Measurements from ENCODE around the gene KRTAP2-1. TPM values are rescaled to one million over a fixed set of nuclear protein-coding genes. Genes with fewer than 3 reads are reported as not detected.
"Not testable (repeated sequence)": the region's sequence is repeated elsewhere in the genome, so short reads cannot be mapped to it uniquely, and the experiment has no call there.

Gene KRTAP2-1
- total RNA-seq, 4 donors from 2014 or later, result not detected

DNA sequence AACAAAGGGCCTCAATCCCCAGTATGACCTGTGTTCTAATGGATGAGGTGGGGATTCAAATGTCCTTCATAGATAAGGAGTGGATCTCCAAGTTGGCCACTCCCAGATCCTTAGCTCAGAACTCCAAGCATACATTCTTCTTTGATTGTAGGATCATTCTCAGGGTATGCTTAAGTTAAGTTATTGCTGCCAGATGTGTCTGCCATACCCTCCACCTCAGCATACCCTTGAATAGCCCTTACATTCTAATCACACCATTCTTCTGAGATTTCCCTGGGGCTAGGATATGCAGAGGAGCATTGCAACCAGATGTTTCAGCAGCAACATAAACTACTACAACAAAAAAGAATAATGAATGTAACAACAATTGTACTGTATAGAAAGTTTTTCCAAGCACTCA is 20.2 kb upstream of the KRTAP2-1 start:
- Histone ChIP-seq H3K9me3 (no peaks in the 10 kb centered on the region), H3K27me3 (peaks cover 9% of the 10 kb centered on the region), H3K4me1 (no peaks in the 10 kb centered on the region), H3K4me3 (no peak overlapping the region), H3K27ac (no peak overlapping the region), H3K36me3 (no peaks in the 10 kb centered on the region)
- intact Hi-C loops (cut with DNase I; ENCODE audit: low total_unique reads), result no loop called here
- DNase-seq, result no peak
- in situ Hi-C loops (cut with MboI; ENCODE audit: low pct_ligation_motif_present in 1 of 4, low pct_unique_long_range_greater_than_20kb in 1 of 4, low sequenced_read_pairs in 3 of 4), result no loop called here
- no peak for TF ChIP-seq POLR2AphosphoS5 (IDR thresholded peaks at IDR 0.05)
- TF ChIP-seq POLR2A (IDR thresholded peaks at IDR 0.05), result no peak
- no peak for TF ChIP-seq EP300 (IDR thresholded peaks at IDR 0.05; ENCODE audit: low read depth)
- TF ChIP-seq, protein P1, sequence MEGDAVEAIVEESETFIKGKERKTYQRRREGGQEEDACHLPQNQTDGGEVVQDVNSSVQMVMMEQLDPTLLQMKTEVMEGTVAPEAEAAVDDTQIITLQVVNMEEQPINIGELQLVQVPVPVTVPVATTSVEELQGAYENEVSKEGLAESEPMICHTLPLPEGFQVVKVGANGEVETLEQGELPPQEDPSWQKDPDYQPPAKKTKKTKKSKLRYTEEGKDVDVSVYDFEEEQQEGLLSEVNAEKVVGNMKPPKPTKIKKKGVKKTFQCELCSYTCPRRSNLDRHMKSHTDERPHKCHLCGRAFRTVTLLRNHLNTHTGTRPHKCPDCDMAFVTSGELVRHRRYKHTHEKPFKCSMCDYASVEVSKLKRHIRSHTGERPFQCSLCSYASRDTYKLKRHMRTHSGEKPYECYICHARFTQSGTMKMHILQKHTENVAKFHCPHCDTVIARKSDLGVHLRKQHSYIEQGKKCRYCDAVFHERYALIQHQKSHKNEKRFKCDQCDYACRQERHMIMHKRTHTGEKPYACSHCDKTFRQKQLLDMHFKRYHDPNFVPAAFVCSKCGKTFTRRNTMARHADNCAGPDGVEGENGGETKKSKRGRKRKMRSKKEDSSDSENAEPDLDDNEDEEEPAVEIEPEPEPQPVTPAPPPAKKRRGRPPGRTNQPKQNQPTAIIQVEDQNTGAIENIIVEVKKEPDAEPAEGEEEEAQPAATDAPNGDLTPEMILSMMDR (IDR thresholded peaks at IDR 0.05), result no peak

- Histone ChIP-seq H3K27ac (no peak within 1 kb of the TSS), H3K4me3 (no peak within 1 kb of the TSS), H3K27me3 (peaks cover 21% of the 10 kb centered on the region), H3K4me1 (no peaks in the 10 kb centered on the region), H3K9me3 (no peaks in the 10 kb centered on the region), H3K36me3 (no peaks in the 10 kb centered on the region)
- DNase-seq, result no peak
- in situ Hi-C loops (cut with MboI; ENCODE audit: low pct_ligation_motif_present in 1 of 4, low pct_unique_long_range_greater_than_20kb in 1 of 4, low sequenced_read_pairs in 3 of 4) (no loop called here), intact Hi-C loops (cut with DNase I; ENCODE audit: low total_unique reads) (no loop called here)
- WGBS, 2 donors (ENCODE audit: low coverage in 1 of 2), result 91 to 93% methylated on average over 4 to 6 of the region's 6 CpGs
- TF ChIP-seq, protein P1 (IDR thresholded peaks at IDR 0.05), result no peak
- TF ChIP-seq POLR2AphosphoS5 (IDR thresholded peaks at IDR 0.05) (no peak), EP300 (IDR thresholded peaks at IDR 0.05; ENCODE audit: low read depth) (no peak), POLR2A (IDR thresholded peaks at IDR 0.05) (no peak)
Measured at GRCh38 chr17:41065829-41066624, 18.9 kb upstream of the KRTAP2-1 start, which contains the start of gene KRTAP2-4. TSS of gene KRTAP2-4 (minus strand) at chr17:41065879. CDS start at chr17:41065845, 34 bp downstream.

DNA sequence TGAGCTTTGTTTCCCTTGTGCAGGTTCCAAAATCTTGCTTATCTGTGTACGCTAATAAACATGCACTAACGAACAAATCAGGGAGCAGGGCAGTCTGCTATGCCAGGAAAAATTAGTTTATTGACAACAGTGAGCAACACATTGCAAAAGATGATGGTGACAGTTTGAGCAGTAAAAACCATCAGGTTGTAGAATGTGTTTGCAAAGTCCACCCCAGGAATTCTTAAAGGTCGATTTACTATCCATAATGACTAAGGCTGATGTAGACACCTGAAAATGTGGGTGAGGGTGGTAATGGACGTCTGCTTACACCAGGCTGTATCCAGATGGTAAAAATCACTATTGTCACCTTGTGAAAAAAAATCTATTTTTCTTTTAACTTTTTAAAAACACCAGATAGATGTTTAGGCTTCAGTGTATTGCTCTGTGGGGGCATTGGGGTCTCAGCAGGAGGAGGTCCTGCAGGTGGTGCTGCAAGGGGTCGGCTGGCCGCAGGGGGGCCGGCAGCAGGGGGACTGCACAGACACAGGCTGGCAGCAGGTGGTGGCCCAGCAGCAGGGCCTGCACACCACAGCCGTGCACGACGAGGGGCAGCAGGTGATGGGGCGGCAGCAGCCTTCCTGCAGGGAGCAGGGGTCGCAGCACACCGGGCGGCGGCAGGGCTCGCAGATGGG is 18.0 kb upstream of the KRTAP2-1 start:
- H3K36me3 ChIP-seq; intact Hi-C loops (cut with DNase I; ENCODE audit: low total_unique reads); DNase-seq; H3K9me3 ChIP-seq; H3K27ac ChIP-seq; H3K4me3 ChIP-seq; H3K4me1 ChIP-seq; in situ Hi-C loops (cut with MboI; ENCODE audit: low pct_ligation_motif_present in 1 of 4, low pct_unique_long_range_greater_than_20kb in 1 of 4, low sequenced_read_pairs in 3 of 4): not testable (repeated sequence)
- peaks cover 23% of the 10 kb centered on the region for H3K27me3 ChIP-seq
- 68 to 69% methylated on average over 3 to 6 of the region's 16 CpGs for WGBS, 2 donors (ENCODE audit: low coverage in 1 of 2)

- H3K9me3 ChIP-seq, result no peaks in the 10 kb centered on the region
- intact Hi-C loops (cut with DNase I; ENCODE audit: low total_unique reads) (no loop called here), in situ Hi-C loops (cut with MboI; ENCODE audit: low pct_ligation_motif_present in 1 of 4, low pct_unique_long_range_greater_than_20kb in 1 of 4, low sequenced_read_pairs in 3 of 4) (no loop called here)
- TF ChIP-seq POLR2AphosphoS5 (IDR thresholded peaks at IDR 0.05) (no peak), POLR2A (IDR thresholded peaks at IDR 0.05) (no peak), EP300 (IDR thresholded peaks at IDR 0.05; ENCODE audit: low read depth) (no peak)
- TF ChIP-seq, protein P1 (IDR thresholded peaks at IDR 0.05), result no peak
- H3K36me3 ChIP-seq, result no peaks in the 10 kb centered on the region
- WGBS, 2 donors (ENCODE audit: low coverage in 1 of 2), result 50% methylated on average over 1 of the region's 1 CpG; no CpG with 5 or more reads in 1 of the 2 donors
- peaks cover 23% of the 10 kb centered on the region for H3K27me3 ChIP-seq
- DNase-seq, result no peak
- no peak overlapping the region for H3K27ac ChIP-seq
- H3K4me3 ChIP-seq, result no peak overlapping the region
- no peaks in the 10 kb centered on the region for H3K4me1 ChIP-seq
Measured at GRCh38 chr17:41064301-41064700, 17.2 kb upstream of the KRTAP2-1 start.
